ENCODE results near the gene TDP2.

Gene TDP2

GRCh38 chr6:24600903-24601302 lies 65.8 kb downstream of the TDP2 start:
- H3K9me3 ChIP-seq = no peaks in the 10 kb centered on the region
- H3K27me3 ChIP-seq = no peaks in the 10 kb centered on the region
- intact Hi-C loops (cut with DNase I; ENCODE audit: low total_unique reads) = no loop called here
- no peaks in the 10 kb centered on the region for H3K36me3 ChIP-seq
- TF ChIP-seq CTCF (IDR thresholded peaks at IDR 0.05) = no peak
- no peak overlapping the region for H3K4me3 ChIP-seq
- H3K27ac ChIP-seq = no peak overlapping the region
- no peak for DNase-seq
- H3K4me1 ChIP-seq = no peaks in the 10 kb centered on the region
